CD4-positive, alpha-beta memory T cell (primary cell): ENCODE measurements around the gene PRDX5. TPM values are rescaled to one million over a fixed set of nuclear protein-coding genes. Genes with fewer than 3 reads are reported as not detected.

Experiments used
- CTCF ChIA-PET: fragments of 350-600 bp; sonication (Branson Sonifier 250); formaldehyde crosslinking; loops from one replicate; lab custom pipeline; 2021; ENCODE audit warnings: inconsistent platforms; ENCODE audit not compliant: partially characterized antibody; lab: Charles Lee
- POLR2A ChIA-PET: fragments of 350-600 bp; sonication (Branson Sonifier 250); formaldehyde crosslinking; loops from one replicate; lab custom pipeline; 2021; ENCODE audit not compliant: partially characterized antibody; lab: Charles Lee
- DNase-seq, 5 donors: peaks; one replicate each; pipeline versions ENCODE4 v3.0.0 to v3.0.0-alpha.2; 2020 to 2022; ENCODE audit warnings: mixed read lengths in 1 of 5
- H3K27ac ChIP-seq: one replicate; pipeline ENCODE4 v1.7.0; 2013; ENCODE audit warnings: low read depth, low read length
- H3K27me3 ChIP-seq: 2 replicates; pipeline ENCODE4 v1.7.0; 2013; ENCODE audit warnings: mild to moderate bottlenecking, low read length, moderate library complexity; ENCODE audit not compliant: insufficient read depth
- H3K36me3 ChIP-seq: 2 replicates; pipeline ENCODE4 v1.7.0; 2013; ENCODE audit warnings: mild to moderate bottlenecking, low read length, moderate library complexity; ENCODE audit not compliant: insufficient read depth
- H3K4me1 ChIP-seq: 2 replicates; pipeline ENCODE4 v1.7.0; 2013; ENCODE audit warnings: mild to moderate bottlenecking, low read length, moderate library complexity; ENCODE audit not compliant: insufficient read depth
- H3K4me3 ChIP-seq, 2 donors: one replicate each; pipeline ENCODE4 v1.7.0; 2013; ENCODE audit warnings: low read length in 2 of 2, mild to moderate bottlenecking in 1 of 2
- H3K9me3 ChIP-seq, 2 donors: one replicate each; pipeline ENCODE4 v1.7.0; 2013; ENCODE audit warnings: low read length in 2 of 2, control low read depth in 1 of 2; ENCODE audit not compliant: control insufficient read depth in 1 of 2
- H3K27ac Mint-ChIP-seq, 7 donors: one replicate each; pipeline ENCODE4 v1.8.0; 2020 to 2021; ENCODE audit warnings: mixed read lengths in 7 of 7, mild to moderate bottlenecking in 6 of 7, inconsistent platforms in 3 of 7, moderate library complexity in 3 of 7
- H3K27me3 Mint-ChIP-seq, 2 donors: one replicate each; pipeline ENCODE4 v1.8.0; 2020 to 2021; ENCODE audit warnings: mixed read lengths in 2 of 2
- H3K36me3 Mint-ChIP-seq, 2 donors: one replicate each; pipeline ENCODE4 v1.8.0; 2020 to 2021; ENCODE audit warnings: mixed read lengths in 2 of 2, inconsistent platforms in 1 of 2, mild to moderate bottlenecking in 1 of 2
- H3K4me1 Mint-ChIP-seq, 4 donors: one replicate each; pipeline ENCODE4 v1.8.0; 2020 to 2021; ENCODE audit warnings: mixed read lengths in 4 of 4, mild to moderate bottlenecking in 1 of 4
- H3K4me3 Mint-ChIP-seq, 8 donors: one replicate each; pipeline ENCODE4 v1.8.0; 2020 to 2021; ENCODE audit warnings: mixed read lengths in 8 of 8, mild to moderate bottlenecking in 7 of 8, moderate library complexity in 6 of 8, inconsistent platforms in 3 of 8
- H3K9me3 Mint-ChIP-seq, 8 donors: one replicate each; pipeline ENCODE4 v1.8.0; 2020 to 2021; ENCODE audit warnings: mixed read lengths in 8 of 8, mild to moderate bottlenecking in 5 of 8, inconsistent platforms in 3 of 8, moderate library complexity in 1 of 8
- intact Hi-C: fragments of 100-400 bp; cut with micrococcal nuclease; formaldehyde crosslinking; loops from one replicate; pipeline ENCODE4 v1.15.1; 2023
- polyA plus RNA-seq, 2 donors: library from polyadenylated mRNA; unstranded; fragments of 300-500 nt; fragmentation: Illumina TruSeq; gene quantifications; one replicate each; pipeline ENCODE4 v1.2.3, GENCODE V29; 2021
- total RNA-seq, 2 experiments: library from RNA; stranded (reverse); gene quantifications; one replicate each; pipeline ENCODE4 v1.2.3, GENCODE V29; 2021

Gene PRDX5
- total and polyA plus RNA-seq, 4 experiments from 2014 or later: 57.6 to 251 (median 111) TPM

- ChIA-PET CTCF (interaction anchor here (1.3 to 3.8 kb wide), 2 partner anchors 16 to 33 kb away, joined by 5 to 49 read pairs; partner anchors contain the start of genes PRDX5 and TRMT112), POLR2A (no interaction called here)
- peak overlapping the region in 1 of 8 donors; percentile 14 for H3K4me3 Mint-ChIP-seq
- Histone ChIP-seq H3K36me3 (no peaks in the 10 kb centered on the region), H3K27me3 (no peaks in the 10 kb centered on the region), H3K4me1 (peaks cover 12% of the 10 kb centered on the region), H3K4me3 (no peak overlapping the region), H3K9me3 (no peaks in the 10 kb centered on the region), H3K27ac (no peak overlapping the region)
- no peaks in the 10 kb centered on the region for H3K27me3 Mint-ChIP-seq
- no peak for DNase-seq
- H3K4me1 Mint-ChIP-seq: peaks cover 6 to 20% (median 15%) of the 10 kb centered on the region in 4 donors
- no peaks in the 10 kb centered on the region for H3K9me3 Mint-ChIP-seq
- intact Hi-C loops: no loop called here
- H3K36me3 Mint-ChIP-seq: peaks cover 12 to 17% of the 10 kb centered on the region in 2 donors
- H3K27ac Mint-ChIP-seq: peak overlapping the region in 1 of 7 donors; percentile 5
Observed at GRCh38 chr11:64333556-64333955, 15.6 kb downstream of the PRDX5 start.

- Histone ChIP-seq H3K27me3 (no peaks in the 10 kb centered on the region), H3K4me1 (peaks cover 25% of the 10 kb centered on the region), H3K27ac (no peak overlapping the region), H3K36me3 (no peaks in the 10 kb centered on the region), H3K4me3 (no peak overlapping the region), H3K9me3 (no peaks in the 10 kb centered on the region)
- no peaks in the 10 kb centered on the region for H3K27me3 Mint-ChIP-seq
- CTCF ChIA-PET: interaction anchor here (0.6 to 0.7 kb wide), 2 partner anchors 131 to 1943 kb away, joined by 3 read pairs; no protein-coding TSS in a partner anchor
- POLR2A ChIA-PET: interaction anchor here (9.7 kb wide), 1 partner anchor 18 kb away, joined by 153 read pairs; the partner anchor contains the start of genes PRDX5 and TRMT112
- intact Hi-C loops: no loop called here
- no peaks in the 10 kb centered on the region for H3K9me3 Mint-ChIP-seq
- peaks cover 12 to 29% of the 10 kb centered on the region in 2 donors for H3K36me3 Mint-ChIP-seq
- H3K4me1 Mint-ChIP-seq: peaks cover 18 to 33% (median 27%) of the 10 kb centered on the region in 4 donors
- no peak for DNase-seq
- H3K4me3 Mint-ChIP-seq: no peak overlapping the region
- peak overlapping the region in 1 of 7 donors; percentile 57 for H3K27ac Mint-ChIP-seq
Observed at GRCh38 chr11:64334764-64335735, 17.1 kb downstream of the PRDX5 start.

- POLR2A ChIA-PET: interaction anchor here (0.6 to 9.7 kb wide), 3 partner anchors 15 to 222 kb away, joined by 3 to 153 read pairs (median 3); partner anchors contain the start of genes PRDX5 and TRMT112
- H3K9me3 Mint-ChIP-seq: no peaks in the 10 kb centered on the region
Observed at GRCh38 chr11:64337538-64338249, 19.8 kb downstream of the PRDX5 start.

GRCh38 chr11:64338716-64339115 lies 20.8 kb downstream of the PRDX5 start:
- no peak for DNase-seq
- ChIA-PET POLR2A (interaction anchor here (0.6 to 9.7 kb wide), 4 partner anchors 20 to 223 kb away, joined by 3 to 153 read pairs (median 26); partner anchors contain the start of genes PRDX5, RPS6KA4 and TRMT112), CTCF (interaction anchor here (1.7 kb wide), 1 partner anchor 21 kb away, joined by 7 read pairs; the partner anchor contains the start of genes PRDX5 and TRMT112)
- Histone ChIP-seq H3K4me3 (no peak overlapping the region), H3K36me3 (peaks cover 5% of the 10 kb centered on the region), H3K27me3 (no peaks in the 10 kb centered on the region), H3K27ac (peak overlapping the region; percentile 81), H3K4me1 (peaks cover 44% of the 10 kb centered on the region), H3K9me3 (no peaks in the 10 kb centered on the region)
- H3K36me3 Mint-ChIP-seq: peaks cover 12 to 33% of the 10 kb centered on the region in 2 donors
- H3K27ac Mint-ChIP-seq: peak overlapping the region; percentile 88 to 99 (median 96)
- intact Hi-C loops: no loop called here
- no peaks in the 10 kb centered on the region for H3K9me3 Mint-ChIP-seq
- peak overlapping the region; percentile 81 to 93 (median 86) for H3K4me3 Mint-ChIP-seq
- no peaks in the 10 kb centered on the region for H3K27me3 Mint-ChIP-seq
- peaks cover 19 to 46% (median 34%) of the 10 kb centered on the region in 4 donors for H3K4me1 Mint-ChIP-seq

More at GRCh38 chr11:64337538-64338249, 19.8 kb downstream of the PRDX5 start:
- Mint-ChIP-seq H3K36me3 (peaks cover 12 to 33% of the 10 kb centered on the region in 2 donors), H3K4me3 (peak overlapping the region in 2 of 8 donors; percentile 17 to 20), H3K27me3 (no peaks in the 10 kb centered on the region), H3K27ac (peak overlapping the region in 5 of 7 donors; percentile 42 to 72 (median 60)), H3K4me1 (peaks cover 19 to 45% (median 32%) of the 10 kb centered on the region in 4 donors)
- no peak for DNase-seq
- no peaks in the 10 kb centered on the region for H3K27me3 ChIP-seq
- no peak overlapping the region for H3K4me3 ChIP-seq
- no peaks in the 10 kb centered on the region for H3K9me3 ChIP-seq
- H3K27ac ChIP-seq: peak overlapping the region; percentile 81
- peaks cover 37% of the 10 kb centered on the region for H3K4me1 ChIP-seq
- intact Hi-C loops: no loop called here
- H3K36me3 ChIP-seq: no peaks in the 10 kb centered on the region
- CTCF ChIA-PET: interaction anchor here (1.2 to 1.7 kb wide), 2 partner anchors 17 to 20 kb away, joined by 3 to 7 read pairs; partner anchors contain the start of genes PRDX5 and TRMT112

- H3K27me3 Mint-ChIP-seq: no peaks in the 10 kb centered on the region
- peak overlapping the region; percentile 57 to 81 for H3K4me3 ChIP-seq
- intact Hi-C loops: no loop called here
- H3K27ac ChIP-seq: peak overlapping the region; percentile 81
- ChIA-PET CTCF (interaction anchor here (4.9 kb wide), 1 partner anchor 22 kb away, joined by 40 read pairs; the partner anchor contains the start of genes PRDX5 and TRMT112), POLR2A (interaction anchor here (1.1 to 9.7 kb wide), 10 partner anchors 8 to 133 kb away, joined by 3 to 153 read pairs (median 4); partner anchors contain the start of genes FERMT3, PRDX5, RPS6KA4 and TRMT112)
- DNase-seq: no peak
- peaks cover 11% of the 10 kb centered on the region for H3K36me3 ChIP-seq
- peaks cover 44% of the 10 kb centered on the region for H3K4me1 ChIP-seq
- H3K4me3 Mint-ChIP-seq: peak overlapping the region; percentile 81 to 93 (median 86)
- H3K36me3 Mint-ChIP-seq: peaks cover 12 to 32% of the 10 kb centered on the region in 2 donors
- H3K9me3 Mint-ChIP-seq: no peaks in the 10 kb centered on the region
- no peaks in the 10 kb centered on the region for H3K27me3 ChIP-seq
- H3K9me3 ChIP-seq: no peaks in the 10 kb centered on the region
- peaks cover 18 to 46% (median 34%) of the 10 kb centered on the region in 4 donors for H3K4me1 Mint-ChIP-seq
- H3K27ac Mint-ChIP-seq: peak overlapping the region; percentile 88 to 99 (median 96)
Observed at GRCh38 chr11:64339286-64339685, 21.4 kb downstream of the PRDX5 start.

- CTCF ChIA-PET: interaction anchor here (0.8 to 4.9 kb wide), 3 partner anchors 8 to 338 kb away, joined by 3 to 40 read pairs (median 4); partner anchors contain the start of genes PRDX5 and TRMT112
- peaks cover 44% of the 10 kb centered on the region for H3K4me1 ChIP-seq
- Mint-ChIP-seq H3K4me1 (peaks cover 18 to 46% (median 34%) of the 10 kb centered on the region in 4 donors), H3K36me3 (peaks cover 12 to 32% of the 10 kb centered on the region in 2 donors), H3K4me3 (peak within 1 kb of the TSS; percentile 81 to 93 (median 86)), H3K9me3 (no peaks in the 10 kb centered on the region), H3K27ac (peak within 1 kb of the TSS; percentile 88 to 99 (median 96)), H3K27me3 (no peaks in the 10 kb centered on the region)
- peak within 1 kb of the TSS; percentile 81 for H3K27ac ChIP-seq
- peak within 1 kb of the TSS; percentile 57 to 81 for H3K4me3 ChIP-seq
- peaks cover 16% of the 10 kb centered on the region for H3K36me3 ChIP-seq
- intact Hi-C loops: loop anchor here (1.0 kb wide), 2 partner anchors 23 to 35 kb away; partner anchors contain the start of genes ESRRA and TRMT112
- no peaks in the 10 kb centered on the region for H3K9me3 ChIP-seq
- POLR2A ChIA-PET: interaction anchor here (1.1 to 9.7 kb wide), 11 partner anchors 8 to 154 kb away, joined by 3 to 153 read pairs (median 4); partner anchors contain the start of genes FERMT3, PRDX5, RPS6KA4 and STIP1
- no peaks in the 10 kb centered on the region for H3K27me3 ChIP-seq
- peak; percentile 88 to 96 (median 89) for DNase-seq
Observed at GRCh38 chr11:64339754-64340408, 22.0 kb downstream of the PRDX5 start, which contains the start of gene CCDC88B. Gene CCDC88B, plus strand, starts transcription at chr11:64340204. Its CDS starts 63 bp downstream, at chr11:64340267.
